Esophagus squamous epithelium (tissue), 4 donors: ENCODE data around the gene NUDT21.

Experiments
- CTCF ChIP-seq, 6 experiments: fragments of 450-650 bp in 4 of 6; fragments of 200-600 bp in 2 of 6; sonication (generic) in 2 of 6; IDR thresholded peaks; one replicate each; pipeline ENCODE4 v1.5.1; 2016 to 2019; ENCODE audit warnings: antibody characterized with exemption in 6 of 6, mild to moderate bottlenecking in 4 of 6, moderate library complexity in 4 of 6
- POLR2A ChIP-seq, 4 donors: fragments of 450-650 bp; IDR thresholded peaks; one replicate each; pipeline ENCODE4 v1.6.1; 2017; ENCODE audit warnings: antibody characterized with exemption in 4 of 4, mild to moderate bottlenecking in 4 of 4, moderate library complexity in 3 of 4

DNA sequence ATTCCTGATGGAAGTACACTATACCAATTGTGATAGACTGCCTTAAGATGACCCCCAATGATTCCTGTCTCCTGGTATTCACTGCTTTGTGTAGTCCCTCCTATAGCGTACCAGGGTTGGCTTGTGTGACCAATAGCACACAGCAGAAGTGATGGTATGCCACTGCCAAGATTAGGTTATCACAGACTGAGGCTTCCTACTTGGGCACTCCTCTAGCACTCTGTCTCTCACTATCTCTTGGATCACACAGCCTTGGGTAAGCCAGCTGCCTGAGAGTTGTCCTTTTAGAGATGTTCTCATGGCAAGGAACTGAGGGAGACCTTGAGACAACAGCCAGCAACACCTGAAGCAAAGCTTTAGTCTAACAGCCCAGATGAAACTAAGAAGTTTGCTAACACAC, 13.1 kb downstream of the NUDT21 start:
- TF ChIP-seq CTCF (IDR thresholded peaks at IDR 0.05): no peak
- TF ChIP-seq POLR2A (IDR thresholded peaks at IDR 0.05): no peak
